Activated CD8-positive, alpha-beta memory T cell treated with anti-CD3 and anti-CD28 coated beads, Interleukin-2, amount 50 U/mL, for 1 hour (primary cell): Measurements from ENCODE around the gene PSMC1.

Experiments
- DNase-seq: peaks from one replicate; pipeline ENCODE4 v3.0.0-alpha.2; 2020; ENCODE audit errors: extremely low read depth

Gene PSMC1

DNA sequence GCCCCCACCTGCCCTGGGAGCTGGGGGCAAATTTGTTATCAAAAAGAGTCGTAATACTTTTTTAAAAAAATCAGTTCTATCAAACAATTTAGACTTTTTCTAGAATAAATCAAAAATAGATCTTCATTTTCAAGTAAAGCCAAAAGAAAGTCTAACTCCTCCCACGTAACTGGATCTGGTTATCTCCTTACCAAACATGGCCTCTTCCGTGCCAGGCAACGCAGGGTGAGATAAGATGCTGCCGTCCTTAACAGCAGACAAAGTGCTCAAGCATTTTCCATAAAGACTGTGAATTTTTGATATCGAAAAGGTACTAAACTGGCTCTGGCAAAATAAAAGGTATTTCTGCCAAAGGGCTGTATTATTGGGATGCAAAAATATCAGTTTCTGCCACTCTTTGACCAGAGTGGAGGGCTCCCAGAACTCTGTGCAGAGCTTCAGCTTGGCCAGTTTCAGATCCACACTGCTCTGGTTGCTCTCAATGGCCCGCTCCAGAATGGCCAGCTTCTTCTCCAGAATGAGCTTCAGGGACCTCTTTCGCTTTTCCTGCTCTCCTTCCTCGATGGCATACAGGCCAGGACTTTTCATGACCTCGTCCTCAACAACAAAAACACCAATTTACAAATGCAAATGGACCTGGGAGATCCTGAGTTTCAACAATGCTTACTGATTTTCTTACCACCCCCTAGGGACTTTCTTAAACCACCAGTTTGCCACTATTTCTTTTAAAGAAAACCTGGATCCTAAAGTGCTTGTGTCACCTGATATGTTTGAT is 46.4 kb downstream of the PSMC1 start:
- DNase-seq = no peak

DNA sequence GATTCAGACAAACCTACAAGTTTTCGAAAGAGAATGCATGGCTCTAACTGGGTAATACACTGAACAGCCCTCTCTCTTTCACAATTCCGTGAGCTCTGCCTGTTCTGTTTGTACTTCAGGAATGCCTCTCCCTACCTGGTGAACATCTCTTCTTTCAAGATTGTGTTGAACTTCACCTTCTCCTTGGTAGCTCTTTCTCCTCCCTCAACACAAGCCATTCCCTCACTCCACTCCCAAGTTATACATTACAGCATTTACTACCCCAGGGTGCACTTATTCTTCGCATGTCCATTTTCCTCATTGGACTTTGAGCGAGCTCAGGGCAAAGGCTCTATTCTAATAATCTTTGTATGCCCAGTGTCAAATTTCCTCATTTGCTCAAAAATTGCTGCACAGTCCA is 47.1 kb downstream of the PSMC1 start:
- no peak for DNase-seq

- no peak for DNase-seq
Observed at GRCh38 chr14:90304502-90304901, 48.1 kb downstream of the PSMC1 start.

DNA sequence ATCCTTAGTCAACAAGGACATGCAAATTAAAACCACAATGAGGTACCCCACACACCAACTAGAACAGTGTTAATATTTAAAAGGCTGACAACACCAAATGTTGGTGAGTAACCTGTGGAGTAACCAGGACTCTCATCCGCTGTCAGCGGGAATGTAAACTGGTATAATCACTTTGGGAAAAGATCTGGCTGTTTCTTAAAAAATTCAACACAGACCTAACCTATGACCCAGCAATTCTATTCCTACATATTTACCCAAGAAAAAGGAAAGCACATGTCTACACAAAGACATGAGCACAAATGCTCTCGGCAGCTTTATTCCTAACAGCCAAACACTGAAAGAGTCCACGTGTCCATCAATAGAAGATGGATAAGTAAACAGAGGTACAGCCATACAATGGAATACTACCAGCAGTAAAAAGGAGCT is 48.8 kb downstream of the PSMC1 start:
- no peak for DNase-seq

DNA sequence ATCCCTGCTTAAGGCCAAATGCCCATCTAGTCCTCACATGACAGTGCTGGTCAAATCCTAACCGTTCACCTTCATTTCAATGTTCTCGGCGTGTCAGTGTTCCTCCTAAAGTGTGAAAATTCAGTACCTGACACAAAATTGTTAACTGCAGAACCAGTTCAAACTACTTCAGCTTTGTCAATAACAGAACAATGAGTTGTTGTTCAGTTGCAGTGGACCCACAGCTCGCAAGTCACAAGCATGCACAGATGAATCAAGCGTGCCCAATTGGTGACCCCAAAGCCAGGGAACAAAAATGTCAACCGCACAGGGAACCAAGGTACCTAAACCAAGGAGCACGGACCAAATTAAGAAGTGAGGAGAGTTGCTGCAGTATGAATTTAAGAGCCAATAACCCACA is 52.2 kb downstream of the PSMC1 start:
- no peak for DNase-seq

DNA sequence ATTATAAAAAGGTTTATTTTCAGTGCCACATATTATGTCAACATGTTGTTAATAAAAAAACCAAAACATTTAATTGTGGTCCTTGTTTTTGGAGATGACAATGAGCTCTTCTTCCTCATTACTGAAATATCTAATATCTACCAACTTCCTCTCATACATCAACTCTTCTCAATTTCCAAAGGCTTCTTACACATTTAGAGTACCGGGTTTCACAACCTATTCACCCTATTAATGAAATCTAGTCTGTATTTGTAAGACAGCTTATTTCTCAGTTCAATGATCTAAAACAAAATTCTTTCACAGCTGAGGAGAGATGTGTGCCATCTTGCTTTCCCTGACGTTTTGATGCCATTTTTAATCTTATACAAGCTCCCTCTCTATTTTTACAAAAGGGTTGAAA is 60.9 kb downstream of the PSMC1 start:
- no peak for DNase-seq

- no peak for DNase-seq
Observed at GRCh38 chr14:90318016-90318415, 61.7 kb downstream of the PSMC1 start.

GRCh38 chr14:90319173-90319572 is 62.8 kb downstream of the PSMC1 start:
- no peak for DNase-seq

DNA sequence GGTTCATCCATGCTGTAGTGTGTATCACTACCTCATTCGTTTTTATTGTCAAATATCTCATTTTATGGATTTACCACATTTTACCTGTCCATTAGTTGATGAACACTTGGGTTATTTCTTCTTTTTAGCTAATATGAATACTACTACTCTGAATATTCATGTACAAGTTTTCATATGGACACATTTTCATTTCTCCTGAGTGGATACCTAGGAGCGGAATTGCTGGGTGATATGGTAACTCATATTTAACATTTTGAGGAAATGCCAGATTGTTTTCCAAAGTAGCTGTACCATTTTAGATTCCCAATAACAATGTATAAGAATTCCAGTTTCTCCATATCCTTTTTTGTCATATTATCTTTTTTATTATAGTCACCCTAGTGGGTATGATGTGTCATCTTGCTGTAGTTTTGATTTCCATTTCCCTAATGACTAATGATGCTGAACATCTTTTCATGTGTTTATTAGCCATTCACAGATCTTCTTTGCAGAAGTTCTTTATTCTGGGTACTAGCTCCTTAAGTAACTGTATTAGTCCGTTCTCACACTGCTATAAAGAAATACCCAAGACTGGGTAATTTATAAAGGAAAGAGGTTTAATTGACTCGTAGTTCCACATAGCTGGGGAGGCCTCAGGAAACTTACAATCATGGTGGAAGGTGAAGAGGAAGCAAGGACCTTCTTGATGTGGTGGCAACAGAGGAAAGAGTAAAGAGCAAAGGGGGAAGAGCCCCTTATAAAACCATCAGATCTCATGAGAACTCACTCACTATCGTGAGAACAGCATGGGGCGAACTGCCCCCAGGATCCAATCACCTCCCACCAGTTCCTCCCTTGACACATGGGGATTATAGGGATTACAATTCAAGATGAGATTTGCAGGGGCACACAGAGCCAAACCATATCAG is 63.5 kb downstream of the PSMC1 start:
- no peak for DNase-seq

GRCh38 chr14:90321891-90322290 is 65.5 kb downstream of the PSMC1 start:
- DNase-seq = no peak
